ENCODE results near the gene PDGFRB. TPM values are rescaled to one million over a fixed set of nuclear protein-coding genes. Genes with fewer than 3 reads are reported as not detected.

Gene PDGFRB
- total and polyA plus RNA-seq, 2 of the 8 experiments (the other 6 are each of a cell fraction or from before 2014, with no cell fraction given), result 4.2 to 13.7 TPM

DNA sequence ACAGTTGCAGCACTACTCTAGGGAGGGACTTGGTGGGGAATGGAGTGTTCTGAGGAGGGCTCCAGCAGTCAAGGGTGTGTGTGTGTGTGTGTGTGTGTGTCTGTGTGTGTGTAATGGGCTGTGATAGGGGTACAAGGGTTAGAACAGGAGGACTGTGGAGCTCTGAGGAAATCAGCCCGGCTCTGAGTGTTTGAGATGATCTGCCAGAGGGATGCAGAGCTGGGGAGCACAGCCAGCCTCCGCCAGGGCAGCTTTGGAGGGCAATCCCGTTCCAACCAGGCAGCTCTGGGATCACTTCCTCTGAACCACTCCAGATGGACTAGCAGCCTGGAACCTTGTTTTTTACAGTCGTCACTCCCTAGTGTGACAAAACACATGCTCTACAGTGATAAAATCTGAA, 31.3 kb upstream of the PDGFRB start:
- H3K4me2 ChIP-seq (ENCODE audit: insufficient read depth in 1 of 2, low read depth in 2 of 2, low read length in 2 of 2), result no peak overlapping the region
- FAIRE-seq (no peak), DNase-seq (ENCODE audit: low read depth in 1 of 2, low spot score in 2 of 2) (no peak)
- H3K79me2 ChIP-seq (ENCODE audit: control insufficient read depth in 1 of 2, insufficient read depth in 2 of 2, low read length in 2 of 2), result no peaks in the 10 kb centered on the region
- H3K9me3 ChIP-seq (ENCODE audit: insufficient read depth in 2 of 2, low read depth in 1 of 2, low read length in 1 of 2), result no peaks in the 10 kb centered on the region
- H4K5ac ChIP-seq (ENCODE audit: insufficient read length, low read depth, low read length), result no peak overlapping the region
- no peak overlapping the region for H3K4me3 ChIP-seq (ENCODE audit: extremely low read depth in 1 of 4, insufficient read depth in 2 of 4, low read depth in 3 of 4, low read length in 4 of 4)
- H4K20me1 ChIP-seq (replicated peaks in 1 of 2; ENCODE audit: control insufficient read depth in 1 of 2, insufficient read depth in 2 of 2, low read length in 2 of 2), result peaks cover 1 to 3% of the 10 kb centered on the region in 2 experiments
- peaks cover 29 to 60% (median 53%) of the 10 kb centered on the region in 4 experiments for H3K27me3 ChIP-seq (replicated peaks in 1 of 4; ENCODE audit: control insufficient read depth in 3 of 4, extremely low read depth in 1 of 4, insufficient read depth in 3 of 4, low read length in 3 of 4)
- no peak overlapping the region for H2AFZ ChIP-seq (ENCODE audit: low read length)
- no peaks in the 10 kb centered on the region for H3K79me1 ChIP-seq (ENCODE audit: low read depth, low read length)
- no peak overlapping the region for H3K23ac ChIP-seq (ENCODE audit: insufficient read length)
- no peaks in the 10 kb centered on the region for H3K36me3 ChIP-seq (ENCODE audit: control insufficient read depth in 2 of 4, insufficient read depth in 4 of 4, low read length in 3 of 4)
- no peak overlapping the region for H2AK5ac ChIP-seq (ENCODE audit: low read depth, low read length)
- H2BK12ac ChIP-seq (ENCODE audit: low read depth, low read length), result 0 out of 2 replicates have a peak overlapping the region, but pooled peaks have one; percentile 11
- no peak overlapping the region for H3K9ac ChIP-seq (replicated peaks in 1 of 4; ENCODE audit: extremely low read depth in 1 of 4, low read depth in 3 of 4, low read length in 3 of 4)
- no peak overlapping the region for H2BK120ac ChIP-seq (replicated peaks; ENCODE audit: low read depth, low read length)
- H4K91ac ChIP-seq (replicated peaks; ENCODE audit: insufficient read length, low read length), result no peak overlapping the region
- POLR2A ChIA-PET (ENCODE audit: partially characterized antibody), result interaction anchor here (0.7 kb wide), 1 partner anchor 28 kb away, joined by 3 read pairs; no protein-coding TSS in a partner anchor
- H3K27ac ChIP-seq (ENCODE audit: low read depth, low read length), result no peak overlapping the region
- H3K18ac ChIP-seq (ENCODE audit: extremely low read depth, low read length), result no peak overlapping the region
- 87% methylated on average over 4 of the region's 4 CpGs; no CpG with 5 or more reads in 1 of the 2 experiments for WGBS, 2 experiments (ENCODE audit: extremely low coverage in 1 of 2, insufficient coverage in 1 of 2, insufficient read length in 1 of 2, insufficient replicate concordance in 2 of 2, low coverage in 1 of 2, low lambda C conversion rate in 2 of 2, missing lambda C conversion rate in 1 of 2)
- H3K56ac ChIP-seq (replicated peaks; ENCODE audit: insufficient read length, low read depth, low read length), result no peak overlapping the region
- CTCF ChIA-PET (ENCODE audit: partially characterized antibody), result interaction anchor here (0.9 to 23.7 kb wide), 5 partner anchors 12 to 51 kb away, joined by 3 to 302 read pairs (median 5); no protein-coding TSS in a partner anchor
- no peak overlapping the region for H2BK15ac ChIP-seq (ENCODE audit: low read length)
- H3K14ac ChIP-seq (ENCODE audit: insufficient read length), result no peak overlapping the region
- H3K4ac ChIP-seq (replicated peaks; ENCODE audit: insufficient read length, low read depth, low read length), result no peak overlapping the region
- H2BK20ac ChIP-seq (ENCODE audit: low read length), result no peak overlapping the region
- peaks cover 4 to 26% (median 8%) of the 10 kb centered on the region in 4 experiments for H3K4me1 ChIP-seq (replicated peaks in 1 of 4; ENCODE audit: control insufficient read depth in 3 of 4, insufficient read depth in 4 of 4, low read length in 3 of 4)
- H2BK5ac ChIP-seq (ENCODE audit: low read depth, low read length), result no peak overlapping the region
- no peak overlapping the region for H4K8ac ChIP-seq (ENCODE audit: extremely low read depth, insufficient read depth, low read length)
- H3K23me2 ChIP-seq (ENCODE audit: low read depth, low read length), result peaks cover 6% of the 10 kb centered on the region; the same call in 1 of the 2 replicates
- TF ChIP-seq TEAD4 (IDR thresholded peaks at IDR 0.05; ENCODE audit: low read depth, low read length) (no peak), RFX5 (IDR thresholded peaks at IDR 0.05; ENCODE audit: borderline replicate concordance, low read depth, low read length) (no peak), TAF7 (optimal IDR thresholded peaks at IDR 0.05; ENCODE audit: borderline replicate concordance, low read depth, low read length) (no peak), JUND (IDR thresholded peaks at IDR 0.05; ENCODE audit: low read length) (no peak), POLR2A (IDR thresholded peaks at IDR 0.05; ENCODE audit: control extremely low read depth in 1 of 2, low read depth in 2 of 2, low read length in 2 of 2) (no peak), TCF12 (IDR thresholded peaks at IDR 0.05; ENCODE audit: low read depth, low read length) (no peak), SRF (IDR thresholded peaks at IDR 0.05; ENCODE audit: low read depth, low read length) (no peak), CBX8 (IDR thresholded peaks at IDR 0.05; ENCODE audit: borderline replicate concordance, low read depth, low read length) (no peak), YY1 (IDR thresholded peaks at IDR 0.05; ENCODE audit: low read depth, low read length) (no peak), SP1 (IDR thresholded peaks at IDR 0.05; ENCODE audit: low read depth, low read length) (no peak), RBBP5 (IDR thresholded peaks at IDR 0.05; ENCODE audit: borderline replicate concordance, low read depth, low read length) (no peak), POLR2AphosphoS5 (IDR thresholded peaks at IDR 0.05; ENCODE audit: low read depth, low read length) (no peak)
- TF ChIP-seq, protein P1, sequence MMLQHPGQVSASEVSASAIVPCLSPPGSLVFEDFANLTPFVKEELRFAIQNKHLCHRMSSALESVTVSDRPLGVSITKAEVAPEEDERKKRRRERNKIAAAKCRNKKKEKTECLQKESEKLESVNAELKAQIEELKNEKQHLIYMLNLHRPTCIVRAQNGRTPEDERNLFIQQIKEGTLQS (IDR thresholded peaks at IDR 0.05; ENCODE audit: insufficient read depth, low read depth, low read length), result no peak
- TF ChIP-seq, protein P2, sequence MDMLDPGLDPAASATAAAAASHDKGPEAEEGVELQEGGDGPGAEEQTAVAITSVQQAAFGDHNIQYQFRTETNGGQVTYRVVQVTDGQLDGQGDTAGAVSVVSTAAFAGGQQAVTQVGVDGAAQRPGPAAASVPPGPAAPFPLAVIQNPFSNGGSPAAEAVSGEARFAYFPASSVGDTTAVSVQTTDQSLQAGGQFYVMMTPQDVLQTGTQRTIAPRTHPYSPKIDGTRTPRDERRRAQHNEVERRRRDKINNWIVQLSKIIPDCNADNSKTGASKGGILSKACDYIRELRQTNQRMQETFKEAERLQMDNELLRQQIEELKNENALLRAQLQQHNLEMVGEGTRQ (IDR thresholded peaks at IDR 0.05; ENCODE audit: low read length), result no peak

Data from H1 (cell line).